MM.1S (cell line): ENCODE results near the gene TOX2.

Experiments used
- DNase-seq: peaks from one replicate; pipeline ENCODE4 v3.0.0-alpha.2; 2015
- H2AFZ ChIP-seq: fragments of 300-600 bp; sonication (generic); 2 replicates; pipeline ENCODE4 v1.6.0; 2016; ENCODE audit warnings: antibody characterized with exemption, low read length
- H3F3A ChIP-seq: fragments of 300-600 bp; sonication (generic); 2 replicates; pipeline ENCODE4 v1.6.1; 2016; ENCODE audit warnings: mild to moderate bottlenecking, antibody characterized with exemption, low read length, moderate library complexity, mixed read lengths; ENCODE audit not compliant: insufficient read depth
- H3K27ac ChIP-seq: fragments of 300-600 bp; sonication (generic); 2 replicates; pipeline ENCODE4 v1.5.1; 2016; ENCODE audit warnings: mild to moderate bottlenecking, low read length
- H3K27me3 ChIP-seq: fragments of 300-600 bp; sonication (generic); replicated peaks from 2 replicates; pipeline ENCODE4 v1.6.0; 2016; ENCODE audit warnings: low read length; ENCODE audit not compliant: insufficient read depth
- H3K36me3 ChIP-seq: fragments of 300-600 bp; sonication (generic); replicated peaks from 2 replicates; pipeline ENCODE4 v1.6.1; 2016; ENCODE audit warnings: mild to moderate bottlenecking, low read length, mixed read lengths; ENCODE audit not compliant: insufficient read depth
- H3K4me1 ChIP-seq: fragments of 300-600 bp; sonication (generic); 2 replicates; pipeline ENCODE4 v1.6.1; 2016; ENCODE audit warnings: low read length, mixed read lengths
- H3K4me2 ChIP-seq: fragments of 300-600 bp; sonication (generic); 2 replicates; pipeline ENCODE4 v1.6.0; 2016; ENCODE audit warnings: low read depth, low read length
- H3K4me3 ChIP-seq: fragments of 300-600 bp; sonication (generic); 2 replicates; pipeline ENCODE4 v1.5.1; 2016; ENCODE audit warnings: low read length, mixed read lengths
- H3K79me2 ChIP-seq: fragments of 300-600 bp; sonication (generic); 2 replicates; pipeline ENCODE4 v1.6.1; 2016; ENCODE audit warnings: mixed run types, low read length, mixed read lengths
- H3K9ac ChIP-seq: fragments of 300-600 bp; sonication (generic); 2 replicates; pipeline ENCODE4 v1.6.1; 2016; ENCODE audit warnings: low read length, mixed read lengths
- H3K9me2 ChIP-seq: fragments of 300-600 bp; sonication (generic); replicated peaks from 2 replicates; pipeline ENCODE4 v1.6.1; 2016; ENCODE audit warnings: mild to moderate bottlenecking, low read length, mixed read lengths; ENCODE audit not compliant: insufficient read depth
- H3K9me3 ChIP-seq: fragments of 300-600 bp; sonication (generic); replicated peaks from 2 replicates; pipeline ENCODE4 v1.6.1; 2016; ENCODE audit warnings: mild to moderate bottlenecking, low read length, mixed read lengths; ENCODE audit not compliant: insufficient read depth
- H4K20me1 ChIP-seq: fragments of 300-600 bp; sonication (generic); 2 replicates; pipeline ENCODE4 v1.6.1; 2016; ENCODE audit warnings: mild to moderate bottlenecking, low read length, moderate library complexity, mixed read lengths; ENCODE audit not compliant: insufficient read depth
- CTCF ChIP-seq: fragments of 300-600 bp; sonication (generic); IDR thresholded peaks from 2 replicates; pipeline ENCODE4 v1.5.1; 2016; ENCODE audit warnings: antibody characterized with exemption, low read length, mixed read lengths
- EZH2 ChIP-seq: fragments of 300-600 bp; sonication (generic); optimal IDR thresholded peaks from 2 replicates; pipeline ENCODE3; 2017; ENCODE audit warnings: low read depth, mild to moderate bottlenecking, antibody characterized with exemption, low read length, mixed read lengths
- EZH2phosphoT487 ChIP-seq: fragments of 300-600 bp; sonication (generic); IDR thresholded peaks from 2 replicates; pipeline ENCODE4 v1.6.1; 2018; ENCODE audit warnings: antibody characterized with exemption, low read length

TOX2 gene

GRCh38 chr20:43985608-43986316 lies 71.1 kb downstream of the TOX2 start:
- Histone ChIP-seq H3K4me2 (no peak overlapping the region), H3K4me1 (peaks cover 37% of the 10 kb centered on the region), H3K36me3 (no peaks in the 10 kb centered on the region), H3K27me3 (no peaks in the 10 kb centered on the region), H3K9me2 (no peaks in the 10 kb centered on the region), H3K9ac (no peak overlapping the region), H3K27ac (no peak overlapping the region), H2AFZ (no peak overlapping the region), H3K4me3 (no peak overlapping the region), H3K9me3 (no peaks in the 10 kb centered on the region), H3F3A (peaks cover 25% of the 10 kb centered on the region), H4K20me1 (no peaks in the 10 kb centered on the region), H3K79me2 (peaks cover 73% of the 10 kb centered on the region)
- no peak for TF ChIP-seq EZH2
- no peak for TF ChIP-seq CTCF
- DNase-seq: no peak

GRCh38 chr20:43987018-43987417 lies 72.4 kb downstream of the TOX2 start:
- H2AFZ ChIP-seq: no peak overlapping the region
- H3K4me2 ChIP-seq: no peak overlapping the region
- TF ChIP-seq EZH2phosphoT487 (no peak), CTCF (no peak), EZH2 (no peak)
- H3K27ac ChIP-seq: no peak overlapping the region; the same call in 1 of the 2 replicates
- peaks cover 43% of the 10 kb centered on the region for H3K4me1 ChIP-seq
- H4K20me1 ChIP-seq: no peaks in the 10 kb centered on the region
- H3K79me2 ChIP-seq: peaks cover 72% of the 10 kb centered on the region
- no peaks in the 10 kb centered on the region for H3K27me3 ChIP-seq
- no peaks in the 10 kb centered on the region for H3K9me2 ChIP-seq
- no peaks in the 10 kb centered on the region for H3K36me3 ChIP-seq
- DNase-seq: no peak
- H3K9ac ChIP-seq: no peak overlapping the region
- H3K4me3 ChIP-seq: no peak overlapping the region
- peaks cover 30% of the 10 kb centered on the region for H3F3A ChIP-seq
- H3K9me3 ChIP-seq: no peaks in the 10 kb centered on the region

GRCh38 chr20:43987531-43987930 lies 72.9 kb downstream of the TOX2 start:
- H3F3A ChIP-seq: peaks cover 30% of the 10 kb centered on the region
- no peak overlapping the region for H3K4me3 ChIP-seq
- no peaks in the 10 kb centered on the region for H3K9me3 ChIP-seq
- H3K27ac ChIP-seq: no peak overlapping the region; the same call in 1 of the 2 replicates
- no peaks in the 10 kb centered on the region for H3K27me3 ChIP-seq
- no peak overlapping the region for H3K4me2 ChIP-seq
- no peak overlapping the region for H3K9ac ChIP-seq
- no peak overlapping the region for H2AFZ ChIP-seq
- peaks cover 72% of the 10 kb centered on the region for H3K79me2 ChIP-seq
- H3K36me3 ChIP-seq: no peaks in the 10 kb centered on the region
- H3K4me1 ChIP-seq: peaks cover 43% of the 10 kb centered on the region
- DNase-seq: no peak
- TF ChIP-seq EZH2 (no peak), CTCF (no peak), EZH2phosphoT487 (no peak)
- H4K20me1 ChIP-seq: no peaks in the 10 kb centered on the region
- H3K9me2 ChIP-seq: no peaks in the 10 kb centered on the region
